NCI-H1048 (cell line): Measurements from ENCODE around the gene KCNQ1.
A peak's percentile ranks its signal among the peaks of the same experiment; 100 is the strongest.

ENCODE experiments used
- DNase-seq: peaks from one replicate; lab custom pipeline; 2025; lab: John Stamatoyannopoulos, UW

KCNQ1 gene

GRCh38 chr11:2444821-2445745 is at the start of gene KCNQ1:
Gene KCNQ1, plus strand, starts transcription at chr11:2445008. Its CDS starts 91 bp downstream, at chr11:2445099.
- no peak for DNase-seq

- DNase-seq, result no peak
These were observed 49.5 kb upstream of the KCNQ1 start for GRCh38 chr11:2395211-2395730.

GRCh38 chr11:2395856-2396255 is 49.0 kb upstream of the KCNQ1 start:
- DNase-seq, result no peak

- DNase-seq, result no peak
These were observed 48.3 kb upstream of the KCNQ1 start for GRCh38 chr11:2396471-2396870.

- no peak for DNase-seq
These were observed 47.8 kb upstream of the KCNQ1 start for GRCh38 chr11:2397005-2397404.

GRCh38 chr11:2398664-2399355 is 46.0 kb upstream of the KCNQ1 start:
- no peak for DNase-seq

- no peak for DNase-seq
These were observed 45.2 kb upstream of the KCNQ1 start for GRCh38 chr11:2399488-2400068.

- DNase-seq, result peak; percentile 100
These were observed 44.6 kb upstream of the KCNQ1 start, which contains the start of gene TSSC4 for GRCh38 chr11:2400069-2400761. Gene TSSC4, plus strand, starts transcription at chr11:2400750. Its CDS starts 1,884 bp downstream, at chr11:2402634.

GRCh38 chr11:2400762-2401435 is 43.9 kb upstream of the KCNQ1 start:
- no peak for DNase-seq

- DNase-seq, result no peak
These were observed 43.3 kb upstream of the KCNQ1 start for GRCh38 chr11:2401436-2401984.

- DNase-seq, result no peak
These were observed 42.7 kb upstream of the KCNQ1 start for GRCh38 chr11:2402106-2402505.

- DNase-seq, result no peak
These were observed 41.7 kb upstream of the KCNQ1 start for GRCh38 chr11:2402890-2403645.

- DNase-seq, result no peak
These were observed 40.0 kb upstream of the KCNQ1 start for GRCh38 chr11:2404735-2405196.

- DNase-seq, result no peak
These were observed 38.4 kb upstream of the KCNQ1 start for GRCh38 chr11:2406451-2406850.

- no peak for DNase-seq
These were observed 37.9 kb upstream of the KCNQ1 start for GRCh38 chr11:2406878-2407410.

GRCh38 chr11:2408671-2409070 is 36.1 kb upstream of the KCNQ1 start:
- DNase-seq, result no peak

- no peak for DNase-seq
These were observed 35.7 kb upstream of the KCNQ1 start for GRCh38 chr11:2409126-2409525.

GRCh38 chr11:2409611-2410468 is 35.0 kb upstream of the KCNQ1 start:
- no peak for DNase-seq

- no peak for DNase-seq
These were observed 34.2 kb upstream of the KCNQ1 start for GRCh38 chr11:2410616-2411015.
